IMR-90 (cell line): ENCODE measurements around the gene USH2A. TPM values are rescaled to one million over a fixed set of nuclear protein-coding genes. Genes with fewer than 3 reads are reported as not detected.

Source experiments
- ATAC-seq: fragments of 200-7000 bp; cut with Tn5 transposase; 2 replicates; pipeline ENCODE4 v1.9.1; 2020; ENCODE audit warnings: low read depth, mild to moderate bottlenecking, moderate library complexity
- BruUV-seq: library from RNA; stranded (reverse); fragments of 400-500 nt; replicated peaks from 2 replicates; lab custom pipeline; 2021; lab: Mats Ljungman, UMichigan
- CTCF ChIA-PET: fragments of 300-600 bp; formaldehyde crosslinking; extraction: SDS; loops from one replicate; lab custom pipeline; 2021; ENCODE audit warnings: antibody characterized with exemption; lab: Yijun Ruan, JAX
- POLR2A ChIA-PET: fragments of 300-600 bp; sonication (Branson Sonifier 250); formaldehyde crosslinking; loops from one replicate; lab custom pipeline; 2022; ENCODE audit warnings: antibody characterized with exemption; ENCODE audit not compliant: unreplicated experiment; lab: Charles Lee
- DNase-seq: peaks from one replicate; pipeline ENCODE4 v3.0.0; 2013
- H2AFZ ChIP-seq: replicated peaks from 2 replicates; pipeline ENCODE3; 2013; ENCODE audit warnings: low read length, mild to moderate bottlenecking; ENCODE audit not compliant: poor library complexity
- H2AK5ac ChIP-seq: 2 replicates; pipeline ENCODE4 v1.6.1; 2013; ENCODE audit warnings: low read depth, low read length, inconsistent platforms
- H2AK9ac ChIP-seq: replicated peaks from 2 replicates; pipeline ENCODE3; 2013; ENCODE audit warnings: mild to moderate bottlenecking, low read depth, low read length, moderate library complexity; ENCODE audit not compliant: poor library complexity
- H2BK120ac ChIP-seq: 2 replicates; pipeline ENCODE4 v1.6.1; 2013; ENCODE audit warnings: low read depth, low read length, inconsistent platforms
- H2BK15ac ChIP-seq: 3 replicates; pipeline ENCODE4 v1.6.1; 2013; ENCODE audit warnings: low read depth, low read length, inconsistent platforms
- H2BK20ac ChIP-seq: 2 replicates; pipeline ENCODE4 v1.6.1; 2013; ENCODE audit warnings: low read depth, mild to moderate bottlenecking, inconsistent platforms, low read length, moderate library complexity
- H2BK5ac ChIP-seq: 2 replicates; pipeline ENCODE4 v1.6.1; 2013; ENCODE audit warnings: mild to moderate bottlenecking, low read depth, low read length, inconsistent platforms; ENCODE audit not compliant: poor library complexity, severe bottlenecking
- H3K14ac ChIP-seq: replicated peaks from 2 replicates; pipeline ENCODE4 v1.6.1; 2013; ENCODE audit warnings: low read depth, low read length, inconsistent platforms
- H3K18ac ChIP-seq: 2 replicates; pipeline ENCODE4 v1.6.1; 2013; ENCODE audit warnings: low read depth, low read length, control low read depth
- H3K23ac ChIP-seq: 2 replicates; pipeline ENCODE4 v1.6.1; 2013; ENCODE audit warnings: low read depth, low read length, inconsistent platforms
- H3K27ac ChIP-seq: 2 replicates; pipeline ENCODE4 v1.5.1; 2013; ENCODE audit warnings: mild to moderate bottlenecking, control low read depth, low read length; ENCODE audit not compliant: insufficient read depth
- H3K27me3 ChIP-seq: 2 replicates; pipeline ENCODE4 v1.6.1; 2013; ENCODE audit warnings: low read length; ENCODE audit not compliant: control insufficient read depth, insufficient read depth
- H3K36me3 ChIP-seq: 2 replicates; pipeline ENCODE4 v1.6.1; 2013; ENCODE audit warnings: low read length, mixed read lengths; ENCODE audit not compliant: control insufficient read depth, insufficient read depth
- H3K4ac ChIP-seq: 2 replicates; pipeline ENCODE4 v1.6.1; 2013; ENCODE audit warnings: low read depth, low read length, inconsistent platforms
- H3K4me1 ChIP-seq: 2 replicates; pipeline ENCODE4 v1.6.1; 2013; ENCODE audit warnings: low read length, mixed read lengths; ENCODE audit not compliant: control insufficient read depth, insufficient read depth
- H3K4me2 ChIP-seq: 2 replicates; pipeline ENCODE4 v1.6.1; 2013; ENCODE audit warnings: low read depth, mild to moderate bottlenecking, control low read depth, low read length, moderate library complexity
- H3K4me3 ChIP-seq: 2 replicates; pipeline ENCODE4 v1.5.1; 2013; ENCODE audit warnings: low read depth, mild to moderate bottlenecking, control low read depth, low read length, moderate library complexity; ENCODE audit not compliant: insufficient read depth
- H3K56ac ChIP-seq: 2 replicates; pipeline ENCODE4 v1.6.1; 2013; ENCODE audit warnings: low read length, inconsistent platforms; ENCODE audit not compliant: insufficient read depth; ENCODE audit errors: extremely low read depth
- H3K79me1 ChIP-seq, 2 experiments: 2 replicates each; pipeline ENCODE4 v1.6.1; 2013; ENCODE audit warnings: low read length in 2 of 2, inconsistent platforms in 1 of 2, low read depth in 1 of 2
- H3K9ac ChIP-seq: 2 replicates; pipeline ENCODE4 v1.6.1; 2013; ENCODE audit warnings: low read depth, low read length, control low read depth
- H3K9me1 ChIP-seq: 2 replicates; pipeline ENCODE4 v1.6.1; 2013; ENCODE audit warnings: low read length, inconsistent platforms; ENCODE audit not compliant: insufficient read depth
- H3K9me3 ChIP-seq: 2 replicates; pipeline ENCODE4 v1.6.1; 2013; ENCODE audit warnings: low read length; ENCODE audit not compliant: control insufficient read depth, insufficient read depth
- H4K20me1 ChIP-seq: 2 replicates; pipeline ENCODE4 v1.6.1; 2013; ENCODE audit warnings: low read length, inconsistent platforms; ENCODE audit not compliant: insufficient read depth
- H4K5ac ChIP-seq: 2 replicates; pipeline ENCODE4 v1.6.1; 2013; ENCODE audit warnings: mild to moderate bottlenecking, low read depth, low read length, control low read depth
- H4K8ac ChIP-seq, 2 experiments: 2 replicates each; pipeline ENCODE4 v1.6.1; 2013; ENCODE audit warnings: low read depth in 2 of 2, low read length in 2 of 2, control low read depth in 1 of 2, inconsistent platforms in 1 of 2
- H4K91ac ChIP-seq: 2 replicates; pipeline ENCODE4 v1.6.1; 2013; ENCODE audit warnings: low read depth, low read length, inconsistent platforms; ENCODE audit not compliant: insufficient read depth
- BHLHE40 ChIP-seq: fragments of 150-350 bp; IDR thresholded peaks from 2 replicates; pipeline ENCODE4 v1.6.1; 2016; ENCODE audit warnings: mild to moderate bottlenecking, low read depth, low read length
- CEBPB ChIP-seq: IDR thresholded peaks from 2 replicates; pipeline ENCODE4 v1.6.1; 2012; ENCODE audit warnings: low read depth, low read length, improper control_type of control experiment
- CHD1 ChIP-seq: IDR thresholded peaks from 2 replicates; pipeline ENCODE4 v1.6.1; 2012; ENCODE audit warnings: low read depth, low read length, improper control_type of control experiment
- CTCF ChIP-seq: conservative IDR thresholded peaks from 2 replicates; pipeline ENCODE4 v1.5.1; 2012; ENCODE audit warnings: mild to moderate bottlenecking, low read depth, low read length, improper control_type of control experiment
- ELK1 ChIP-seq: fragments of 150-350 bp; IDR thresholded peaks from 2 replicates; pipeline ENCODE4 v1.6.1; 2016; ENCODE audit warnings: low read depth, mild to moderate bottlenecking, low read length, moderate library complexity, borderline replicate concordance
- FOS ChIP-seq: fragments of 150-350 bp; IDR thresholded peaks from 2 replicates; pipeline ENCODE4 v1.6.1; 2016; ENCODE audit warnings: low read depth, low read length
- MAFK ChIP-seq: IDR thresholded peaks from 2 replicates; pipeline ENCODE4 v1.6.1; 2012; ENCODE audit warnings: low read depth, low read length, improper control_type of control experiment
- MAZ ChIP-seq: IDR thresholded peaks from 2 replicates; pipeline ENCODE4 v1.6.1; 2012; ENCODE audit warnings: low read depth, mild to moderate bottlenecking, low read length, improper control_type of control experiment, moderate library complexity, borderline replicate concordance
- MXI1 ChIP-seq: IDR thresholded peaks from 2 replicates; pipeline ENCODE4 v1.6.1; 2012; ENCODE audit warnings: low read depth, mild to moderate bottlenecking, low read length, moderate library complexity, borderline replicate concordance
- NFE2L2 ChIP-seq: fragments of 150-350 bp; IDR thresholded peaks from 2 replicates; pipeline ENCODE4 v1.6.1; 2016; ENCODE audit warnings: low read depth, mild to moderate bottlenecking, low read length
- POLR2A ChIP-seq: IDR thresholded peaks from 2 replicates; pipeline ENCODE4 v1.6.1; 2012; ENCODE audit warnings: mild to moderate bottlenecking, low read depth, low read length
- RAD21 ChIP-seq: IDR thresholded peaks from 2 replicates; pipeline ENCODE4 v1.6.1; 2012; ENCODE audit warnings: low read length, improper control_type of control experiment
- RCOR1 ChIP-seq: IDR thresholded peaks from 2 replicates; pipeline ENCODE4 v1.6.1; 2012; ENCODE audit warnings: mild to moderate bottlenecking, low read length, improper control_type of control experiment; ENCODE audit not compliant: insufficient replicate concordance
- RFX5 ChIP-seq: IDR thresholded peaks from 2 replicates; pipeline ENCODE4 v1.8.0; 2012; ENCODE audit warnings: low read depth, mild to moderate bottlenecking, low read length, moderate library complexity
- SMC3 ChIP-seq: fragments of 150-350 bp; IDR thresholded peaks from 2 replicates; pipeline ENCODE4 v1.6.1; 2016; ENCODE audit warnings: low read depth, mild to moderate bottlenecking, antibody characterized with exemption, low read length, moderate library complexity
- USF2 ChIP-seq: fragments of 150-350 bp; IDR thresholded peaks from 2 replicates; pipeline ENCODE4 v1.6.1; 2017; ENCODE audit warnings: mild to moderate bottlenecking, antibody characterized with exemption, low read length, low read depth
- WGBS, 2 experiments: methylation state at CpG; one replicate each; pipeline versions ENCODE4 v1.1.5 to v1.1.7; 2013; ENCODE audit warnings: missing lambda C conversion rate in 2 of 2; ENCODE audit not compliant: insufficient read length in 1 of 2; ENCODE audit errors: extremely low coverage in 2 of 2; 5-methylcytosine and 5-hydroxymethylcytosine counted together
- dilution Hi-C: fragments of 300-500 bp; cut with HindIII; formaldehyde crosslinking; loops from one replicate; pipeline ENCODE4 v1.14.3; 2018; ENCODE audit warnings: low sequenced_read_pairs; ENCODE audit not compliant: unreplicated experiment
- in situ Hi-C: fragments of 300-500 bp; cut with MboI; formaldehyde crosslinking; loops from 3 replicates; pipeline ENCODE4 v1.14.3; 2019; ENCODE audit warnings: low sequenced_read_pairs, inconsistent platforms, mixed read lengths
- intact Hi-C: fragments of 100-400 bp; cut with micrococcal nuclease; formaldehyde crosslinking; loops from 2 replicates; pipeline ENCODE4 v1.10.0; 2022
- polyA plus RNA-seq, 3 experiments: library from polyadenylated mRNA; depleted of rRNA; stranded (reverse); fragments of >200 nt; gene quantifications; 2 replicates each; pipeline ENCODE4 v1.2.3, GENCODE V29; 2012; ENCODE audit warnings: low replicate concordance in 1 of 3
- total RNA-seq: library from RNA; depleted of rRNA; stranded (reverse); fragments of >200 nt; gene quantifications from 2 replicates; pipeline ENCODE4 v1.2.3, GENCODE V29; 2012

USH2A gene
- total and polyA plus RNA-seq, 2 of the 4 experiments (the other 2 are of a cell fraction) = under 0.01 to 0.02 TPM

- no peak overlapping the region; a peak in 1 of 4 replicates for H4K8ac ChIP-seq
- no peak overlapping the region for H2AK9ac ChIP-seq
- H3K36me3 ChIP-seq = no peaks in the 10 kb centered on the region
- no peak overlapping the region for H2BK5ac ChIP-seq
- no peak overlapping the region for H4K5ac ChIP-seq
- no peak overlapping the region for H2BK120ac ChIP-seq
- ChIA-PET POLR2A (no interaction called here), CTCF (no interaction called here)
- no peak overlapping the region for H3K4me3 ChIP-seq
- H3K9me3 ChIP-seq = no peaks in the 10 kb centered on the region
- no peak overlapping the region for H2AK5ac ChIP-seq
- H3K9ac ChIP-seq = no peak overlapping the region
- no TSS peak for BruUV-seq
- no peak overlapping the region for H3K4ac ChIP-seq
- in situ Hi-C loops (no loop called here), intact Hi-C loops (no loop called here), dilution Hi-C loops (no loop called here)
- TF ChIP-seq USF2 (no peak), RAD21 (no peak), CHD1 (no peak), FOS (no peak), CTCF (no peak), CEBPB (no peak), ELK1 (no peak), POLR2A (no peak), RFX5 (no peak), RCOR1 (no peak), BHLHE40 (no peak), MAZ (no peak), MAFK (no peak), MXI1 (no peak), SMC3 (no peak), NFE2L2 (no peak)
- ATAC-seq = no peak
- DNase-seq = peak; percentile 15
- no peaks in the 10 kb centered on the region for H3K79me1 ChIP-seq
- no peaks in the 10 kb centered on the region for H4K20me1 ChIP-seq
- H3K23ac ChIP-seq = no peak overlapping the region
- H2BK20ac ChIP-seq = no peak overlapping the region
- H3K27me3 ChIP-seq = no peaks in the 10 kb centered on the region
- H3K56ac ChIP-seq = no peak overlapping the region
- H3K4me2 ChIP-seq = no peak overlapping the region
- H2BK15ac ChIP-seq = no peak overlapping the region
- H3K27ac ChIP-seq = no peak overlapping the region
- H3K4me1 ChIP-seq = no peaks in the 10 kb centered on the region; the same call in 1 of the 2 replicates
- H4K91ac ChIP-seq = no peak overlapping the region
- no peaks in the 10 kb centered on the region for H3K9me1 ChIP-seq
- no peak overlapping the region for H3K18ac ChIP-seq
- no peak overlapping the region for H3K14ac ChIP-seq
- no CpG with 5 or more reads among the region's 1 CpG for WGBS, 2 experiments
- H2AFZ ChIP-seq = no peak overlapping the region
These were observed 253.9 kb downstream of the USH2A start for GRCh38 chr1:216169351-216169750.
